H1 (cell line): ENCODE data around the gene TNNI2. TPM values are rescaled to one million over a fixed set of nuclear protein-coding genes. Genes with fewer than 3 reads are reported as not detected.

ENCODE experiments used
- CTCF ChIA-PET: fragments of 300-600 bp; sonication (Branson Sonifier 250); formaldehyde crosslinking; loops from one replicate; lab custom pipeline; 2021; ENCODE audit not compliant: partially characterized antibody; lab: Charles Lee
- POLR2A ChIA-PET: fragments of 300-600 bp; sonication (Branson Sonifier 250); formaldehyde crosslinking; loops from one replicate; lab custom pipeline; 2021; ENCODE audit warnings: inconsistent platforms; ENCODE audit not compliant: partially characterized antibody; lab: Charles Lee
- DNase-seq, 2 experiments: peaks; one replicate each; pipeline versions ENCODE4 v3.0.0 to v3.0.0-alpha.2; 2010 to 2022; ENCODE audit warnings: low spot score in 2 of 2, low read depth in 1 of 2, mixed read lengths in 1 of 2
- FAIRE-seq: peaks from 2 replicates; lab custom pipeline; 2011; peaks lifted over from hg19 to GRCh38; lab: Jason Lieb, UNC
- H2AFZ ChIP-seq: 2 replicates; pipeline ENCODE4 v1.8.1; 2012; ENCODE audit warnings: low read length, inconsistent platforms
- H2AK5ac ChIP-seq: 2 replicates; pipeline ENCODE4 v1.6.1; 2013; ENCODE audit warnings: low read depth, low read length
- H2BK120ac ChIP-seq: replicated peaks from 2 replicates; pipeline ENCODE3; 2013; ENCODE audit warnings: low read depth, low read length, inconsistent platforms
- H2BK12ac ChIP-seq: 2 replicates; pipeline ENCODE4 v1.6.1; 2013; ENCODE audit warnings: low read depth, low read length
- H2BK15ac ChIP-seq: 2 replicates; pipeline ENCODE4 v1.6.1; 2013; ENCODE audit warnings: low read length
- H2BK20ac ChIP-seq: 2 replicates; pipeline ENCODE4 v1.6.1; 2013; ENCODE audit warnings: low read length
- H2BK5ac ChIP-seq: 2 replicates; pipeline ENCODE4 v1.6.1; 2013; ENCODE audit warnings: low read depth, low read length
- H3K14ac ChIP-seq: 2 replicates; pipeline ENCODE4 v1.6.1; 2013; ENCODE audit warnings: inconsistent platforms; ENCODE audit not compliant: insufficient read length
- H3K18ac ChIP-seq: 2 replicates; pipeline ENCODE4 v1.6.1; 2013; ENCODE audit warnings: low read length; ENCODE audit errors: extremely low read depth
- H3K23ac ChIP-seq: 2 replicates; pipeline ENCODE4 v1.6.1; 2013; ENCODE audit warnings: inconsistent platforms; ENCODE audit not compliant: insufficient read length
- H3K23me2 ChIP-seq: 2 replicates; pipeline ENCODE4 v1.6.1; 2013; ENCODE audit warnings: low read depth, low read length
- H3K27ac ChIP-seq: 2 replicates; pipeline ENCODE4 v1.6.1; 2011; ENCODE audit warnings: low read depth, low read length, inconsistent platforms
- H3K27me3 ChIP-seq, 4 experiments: replicated peaks in 1 of 4; 1 replicate in 1 of 4; 2 replicates in 3 of 4; pipeline versions ENCODE4 v1.6.1 to v1.8.1; 2011 to 2013; ENCODE audit warnings: low read length in 3 of 4, mild to moderate bottlenecking in 3 of 4, inconsistent platforms in 2 of 4, mixed read lengths in 2 of 4, moderate library complexity in 1 of 4; ENCODE audit not compliant: control insufficient read depth in 3 of 4, insufficient read depth in 3 of 4; ENCODE audit errors: extremely low read depth in 1 of 4
- H3K36me3 ChIP-seq, 4 experiments: 2 replicates each; pipeline versions ENCODE4 v1.6.1 to v1.8.1; 2011 to 2013; ENCODE audit warnings: mild to moderate bottlenecking in 4 of 4, low read length in 3 of 4, moderate library complexity in 2 of 4, control low read depth in 1 of 4, inconsistent platforms in 1 of 4; ENCODE audit not compliant: insufficient read depth in 4 of 4, control insufficient read depth in 2 of 4
- H3K4ac ChIP-seq: replicated peaks from 2 replicates; pipeline ENCODE3; 2013; ENCODE audit warnings: low read length, low read depth, mixed read lengths, inconsistent platforms; ENCODE audit not compliant: insufficient read length
- H3K4me1 ChIP-seq, 4 experiments: replicated peaks in 1 of 4; 1 replicate in 1 of 4; 2 replicates in 3 of 4; pipeline versions ENCODE4 v1.6.1 to v1.8.1; 2011 to 2013; ENCODE audit warnings: low read length in 3 of 4, inconsistent platforms in 2 of 4, mixed read lengths in 1 of 4; ENCODE audit not compliant: insufficient read depth in 4 of 4, control insufficient read depth in 3 of 4
- H3K4me2 ChIP-seq, 2 experiments: 2 replicates each; pipeline versions ENCODE4 v1.6.1 to v1.8.1; 2011 to 2013; ENCODE audit warnings: low read depth in 2 of 2, low read length in 2 of 2, control low read depth in 1 of 2, inconsistent platforms in 1 of 2, mild to moderate bottlenecking in 1 of 2; ENCODE audit not compliant: insufficient read depth in 1 of 2
- H3K4me3 ChIP-seq, 4 experiments: fragments of 200-600, 300-600 bp in 1 of 4; sonication (generic), shearing (Covaris generic), sonication (Bioruptor Twin) in 1 of 4; 2 replicates each; pipeline versions ENCODE4 v1.5.1 to v1.8.1; 2011 to 2016; ENCODE audit warnings: low read length in 4 of 4, low read depth in 3 of 4, control low read depth in 2 of 4, inconsistent platforms in 2 of 4, mild to moderate bottlenecking in 2 of 4, mixed read lengths in 1 of 4, moderate library complexity in 1 of 4; ENCODE audit not compliant: insufficient read depth in 2 of 4; ENCODE audit errors: extremely low read depth in 1 of 4
- H3K56ac ChIP-seq: replicated peaks from 2 replicates; pipeline ENCODE3; 2013; ENCODE audit warnings: low read depth, mild to moderate bottlenecking, mixed read lengths, low read length, inconsistent platforms; ENCODE audit not compliant: insufficient read length
- H3K79me1 ChIP-seq: 2 replicates; pipeline ENCODE4 v1.6.1; 2013; ENCODE audit warnings: low read depth, low read length, control low read depth
- H3K79me2 ChIP-seq, 2 experiments: 2 replicates each; pipeline versions ENCODE4 v1.6.1 to v1.8.1; 2012 to 2013; ENCODE audit warnings: low read length in 2 of 2, mild to moderate bottlenecking in 2 of 2, inconsistent platforms in 1 of 2; ENCODE audit not compliant: insufficient read depth in 2 of 2, control insufficient read depth in 1 of 2
- H3K9ac ChIP-seq, 4 experiments: replicated peaks in 1 of 4; 1 replicate in 1 of 4; 2 replicates in 3 of 4; pipeline versions ENCODE4 v1.6.1 to v1.8.1; 2011 to 2013; ENCODE audit warnings: low read depth in 3 of 4, low read length in 3 of 4, control low read depth in 2 of 4, mild to moderate bottlenecking in 2 of 4, moderate library complexity in 2 of 4, inconsistent platforms in 1 of 4; ENCODE audit errors: extremely low read depth in 1 of 4
- H3K9me3 ChIP-seq, 2 experiments: 2 replicates each; pipeline versions ENCODE4 v1.6.1 to v1.8.1; 2012 to 2013; ENCODE audit warnings: mild to moderate bottlenecking in 2 of 2, moderate library complexity in 2 of 2, control low read depth in 1 of 2, inconsistent platforms in 1 of 2, low read depth in 1 of 2, low read length in 1 of 2, mixed read lengths in 1 of 2; ENCODE audit not compliant: insufficient read depth in 2 of 2
- H4K20me1 ChIP-seq, 2 experiments: replicated peaks in 1 of 2; 2 replicates each; pipeline versions ENCODE3 to v1.8.1; 2011 to 2013; ENCODE audit warnings: inconsistent platforms in 2 of 2, low read length in 2 of 2, mild to moderate bottlenecking in 1 of 2; ENCODE audit not compliant: insufficient read depth in 2 of 2, control insufficient read depth in 1 of 2
- H4K5ac ChIP-seq: 2 replicates; pipeline ENCODE4 v1.6.1; 2013; ENCODE audit warnings: low read length, low read depth, mixed read lengths, inconsistent platforms; ENCODE audit not compliant: insufficient read length
- H4K8ac ChIP-seq: 2 replicates; pipeline ENCODE4 v1.8.0; 2013; ENCODE audit warnings: mild to moderate bottlenecking, moderate library complexity, low read length, inconsistent platforms; ENCODE audit not compliant: insufficient read depth; ENCODE audit errors: extremely low read depth
- H4K91ac ChIP-seq: replicated peaks from 2 replicates; pipeline ENCODE3; 2013; ENCODE audit warnings: low read length, mixed read lengths, inconsistent platforms; ENCODE audit not compliant: insufficient read length
- BRCA1 ChIP-seq: IDR thresholded peaks from 2 replicates; pipeline ENCODE4 v1.6.1; 2012; ENCODE audit warnings: low read depth, low read length, improper control_type of control experiment
- CREB1 ChIP-seq: IDR thresholded peaks from 2 replicates; pipeline ENCODE4 v1.6.1; 2012; ENCODE audit warnings: inconsistent platforms
- FOSL1 ChIP-seq: IDR thresholded peaks from 2 replicates; pipeline ENCODE4 v1.6.1; 2011; ENCODE audit warnings: mild to moderate bottlenecking, low read depth, low read length, moderate library complexity; ENCODE audit not compliant: insufficient read depth
- GABPA ChIP-seq: IDR thresholded peaks from 2 replicates; pipeline ENCODE4 v1.6.1; 2011; ENCODE audit warnings: mild to moderate bottlenecking, low read length, moderate library complexity, borderline replicate concordance; ENCODE audit not compliant: insufficient read depth
- KDM4A ChIP-seq: IDR thresholded peaks from one replicate; pipeline ENCODE4 v1.7.1; 2012; ENCODE audit warnings: low read depth, mild to moderate bottlenecking, moderate library complexity, low read length, inconsistent platforms; ENCODE audit not compliant: severe bottlenecking
- POU5F1 ChIP-seq: IDR thresholded peaks from 2 replicates; pipeline ENCODE4 v1.6.1; 2011; ENCODE audit warnings: low read depth, mild to moderate bottlenecking, low read length, moderate library complexity
- RAD21 ChIP-seq, 2 experiments: IDR thresholded peaks in 1 of 2; conservative IDR thresholded peaks in 1 of 2; 2 replicates each; pipeline ENCODE4 v1.6.1; 2011; ENCODE audit warnings: low read depth in 2 of 2, low read length in 2 of 2, improper control_type of control experiment in 1 of 2, inconsistent platforms in 1 of 2, mild to moderate bottlenecking in 1 of 2, moderate library complexity in 1 of 2
- RBBP5 ChIP-seq: IDR thresholded peaks from 2 replicates; pipeline ENCODE4 v1.7.1; 2012; ENCODE audit warnings: low read depth, mild to moderate bottlenecking, inconsistent platforms, low read length, moderate library complexity, borderline replicate concordance
- TAF7 ChIP-seq: optimal IDR thresholded peaks from 2 replicates; pipeline ENCODE3; 2011; ENCODE audit warnings: low read depth, mild to moderate bottlenecking, inconsistent platforms, low read length, moderate library complexity, borderline replicate concordance
- TCF12 ChIP-seq: IDR thresholded peaks from 2 replicates; pipeline ENCODE4 v1.6.1; 2011; ENCODE audit warnings: low read depth, mild to moderate bottlenecking, low read length
- WGBS, 2 experiments: shearing (Covaris generic) in 1 of 2; methylation state at CpG; one replicate each; pipeline versions ENCODE4 v1.1.6 to v1.1.7; 2013 to 2015; ENCODE audit warnings: low lambda C conversion rate in 2 of 2, mixed read lengths in 2 of 2, inconsistent platforms in 1 of 2, low coverage in 1 of 2, missing lambda C conversion rate in 1 of 2; ENCODE audit not compliant: insufficient replicate concordance in 2 of 2, insufficient coverage in 1 of 2, insufficient read length in 1 of 2; ENCODE audit errors: extremely low coverage in 1 of 2, missing lambda C conversion rate in 1 of 2; 5-methylcytosine and 5-hydroxymethylcytosine counted together
- polyA plus RNA-seq, 7 experiments: library from polyadenylated mRNA; depleted of rRNA in 3 of 7; stranded (reverse) in 5 of 7; unstranded in 2 of 7; fragments of >200 nt in 5 of 7; fragments of 200-250 nt in 2 of 7; gene quantifications; 1 replicate in 5 of 7; 2 replicates in 1 of 7; 4 replicates in 1 of 7; pipeline versions ENCODE4 v1.2.1 to v1.2.3, GENCODE V29; 2011 to 2013; ENCODE audit warnings: missing spikeins in 2 of 7, mixed read lengths in 2 of 7
- total RNA-seq: library from RNA; stranded (reverse); fragmentation: NEBNext Ultra II Directional; extraction: Animal tissue kit (Norgen Biotek cat#: 25700); gene quantifications from 2 replicates; pipeline ENCODE4 v1.2.1, GENCODE V29; 2021

Gene TNNI2
- total and polyA plus RNA-seq, 2 of the 8 experiments (the other 6 are each of a cell fraction or from before 2014, with no cell fraction given): not detected

- Histone ChIP-seq H3K9ac (no peak overlapping the region), H2AK5ac (no peak overlapping the region), H3K14ac (no peak overlapping the region), H3K4ac (no peak overlapping the region), H3K79me1 (no peaks in the 10 kb centered on the region), H2BK120ac (no peak overlapping the region), H3K56ac (no peak overlapping the region), H2BK5ac (no peak overlapping the region), H2AFZ (no peak overlapping the region), H4K8ac (no peak overlapping the region), H4K91ac (no peak overlapping the region), H3K36me3 (no peaks in the 10 kb centered on the region), H3K79me2 (no peaks in the 10 kb centered on the region), H3K23me2 (peaks cover 8% of the 10 kb centered on the region; the same call in 1 of the 2 replicates), H2BK15ac (no peak overlapping the region), H3K4me1 (peaks cover 0 to 2% (median 0%) of the 10 kb centered on the region in 4 experiments; a peak in 3 of 7 replicates), H2BK20ac (no peak overlapping the region), H3K27ac (no peak overlapping the region), H2BK12ac (no peak overlapping the region), H4K20me1 (peaks cover 0 to 8% of the 10 kb centered on the region in 2 experiments), H4K5ac (no peak overlapping the region), H3K18ac (no peak overlapping the region), H3K23ac (no peak overlapping the region), H3K27me3 (no peaks in the 10 kb centered on the region), H3K4me2 (no peak overlapping the region), H3K4me3 (no peak overlapping the region), H3K9me3 (peaks cover 0 to 7% of the 10 kb centered on the region in 2 experiments; a peak in 2 of 4 replicates)
- DNase-seq: no peak
- no peak for FAIRE-seq
- ChIA-PET CTCF (interaction anchor here (0.7 to 15.8 kb wide), 24 partner anchors 9 to 559 kb away, joined by 3 to 439 read pairs (median 8); partner anchors contain the start of genes MRPL23 and SYT8), POLR2A (no interaction called here)
- 91% methylated on average over 16 of the region's 19 CpGs; no CpG with 5 or more reads in 1 of the 2 experiments for WGBS, 2 experiments
- TF ChIP-seq KDM4A (no peak), RBBP5 (no peak), FOSL1 (no peak), GABPA (no peak), CREB1 (no peak), BRCA1 (no peak), TAF7 (no peak), POU5F1 (no peak), TCF12 (no peak), RAD21 (IDR thresholded peaks at IDR 0.05 in 1 of 2, conservative IDR thresholded peaks at IDR 0.05 in 1 of 2; ENCODE audit: low read depth in 2 of 2, low read length in 2 of 2) (no peak)
Observed at GRCh38 chr11:1823376-1824220, 15.2 kb upstream of the TNNI2 start.
